HL-60 (cell line): ENCODE measurements around the gene SLC14A1.

Source experiments
- DNase-seq, 2 experiments: peaks; one replicate each; pipeline ENCODE4 v3.0.0-alpha.2; 2010 to 2020; ENCODE audit warnings: low read depth in 1 of 2, low spot score in 1 of 2
- H3K27ac ChIP-seq: fragments of 250-450 bp; sonication (Bioruptor Pico); replicated peaks from 2 replicates; pipeline ENCODE4 v1.5.1; 2020; ENCODE audit warnings: mild to moderate bottlenecking, moderate library complexity
- H3K27me3 ChIP-seq: fragments of 250-450 bp; sonication (Bioruptor Pico); 2 replicates; pipeline ENCODE4 v1.5.1; 2021; ENCODE audit warnings: mild to moderate bottlenecking, moderate library complexity; ENCODE audit not compliant: insufficient read depth, poor library complexity, severe bottlenecking
- H3K4me3 ChIP-seq: replicated peaks from 2 replicates; pipeline ENCODE4 v1.5.1; 2011; ENCODE audit warnings: mild to moderate bottlenecking, control low read depth, low read length; ENCODE audit not compliant: insufficient read depth
- CTCF ChIP-seq: IDR thresholded peaks from one replicate; pipeline ENCODE4 v1.5.1; 2011; ENCODE audit warnings: low read length, control low read depth, inconsistent platforms; ENCODE audit not compliant: insufficient read depth
- GABPA ChIP-seq: IDR thresholded peaks from 2 replicates; pipeline ENCODE4 v1.6.1; 2012; ENCODE audit warnings: low read depth
- POLR2AphosphoS5 ChIP-seq: IDR thresholded peaks from 2 replicates; pipeline ENCODE4 v1.6.1; 2012; ENCODE audit warnings: low read depth
- SPI1 ChIP-seq: IDR thresholded peaks from 2 replicates; pipeline ENCODE4 v1.6.1; 2012; ENCODE audit warnings: low read depth, mild to moderate bottlenecking, borderline replicate concordance
- TF ChIP-seq, protein P1 (sequence below): IDR thresholded peaks from 2 replicates; pipeline ENCODE4 v1.6.1; 2012; ENCODE audit warnings: low read depth; ENCODE audit not compliant: insufficient replicate concordance

The SLC14A1 gene

DNA sequence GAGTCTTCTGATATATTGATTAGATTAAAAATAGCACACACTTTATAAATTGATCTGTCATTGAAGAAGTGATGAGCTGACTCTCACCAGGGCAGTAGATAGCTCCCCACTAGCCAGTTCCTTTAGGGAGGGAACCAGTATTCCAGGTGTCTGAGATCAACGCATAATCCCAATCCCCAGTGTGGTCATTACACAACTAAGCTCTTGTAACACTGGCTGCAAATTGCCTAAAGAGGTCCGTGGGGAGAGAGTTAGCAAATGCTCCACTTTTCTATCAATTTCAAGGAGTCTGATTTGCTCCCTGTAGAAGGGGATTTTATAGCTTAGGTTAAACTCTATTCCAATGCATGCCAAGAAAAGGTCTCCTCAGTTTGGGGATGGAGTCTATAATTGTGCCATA is 7.7 kb downstream of the SLC14A1 start:
- H3K27ac ChIP-seq: no peak overlapping the region
- H3K4me3 ChIP-seq: no peak overlapping the region
- TF ChIP-seq, protein P1, sequence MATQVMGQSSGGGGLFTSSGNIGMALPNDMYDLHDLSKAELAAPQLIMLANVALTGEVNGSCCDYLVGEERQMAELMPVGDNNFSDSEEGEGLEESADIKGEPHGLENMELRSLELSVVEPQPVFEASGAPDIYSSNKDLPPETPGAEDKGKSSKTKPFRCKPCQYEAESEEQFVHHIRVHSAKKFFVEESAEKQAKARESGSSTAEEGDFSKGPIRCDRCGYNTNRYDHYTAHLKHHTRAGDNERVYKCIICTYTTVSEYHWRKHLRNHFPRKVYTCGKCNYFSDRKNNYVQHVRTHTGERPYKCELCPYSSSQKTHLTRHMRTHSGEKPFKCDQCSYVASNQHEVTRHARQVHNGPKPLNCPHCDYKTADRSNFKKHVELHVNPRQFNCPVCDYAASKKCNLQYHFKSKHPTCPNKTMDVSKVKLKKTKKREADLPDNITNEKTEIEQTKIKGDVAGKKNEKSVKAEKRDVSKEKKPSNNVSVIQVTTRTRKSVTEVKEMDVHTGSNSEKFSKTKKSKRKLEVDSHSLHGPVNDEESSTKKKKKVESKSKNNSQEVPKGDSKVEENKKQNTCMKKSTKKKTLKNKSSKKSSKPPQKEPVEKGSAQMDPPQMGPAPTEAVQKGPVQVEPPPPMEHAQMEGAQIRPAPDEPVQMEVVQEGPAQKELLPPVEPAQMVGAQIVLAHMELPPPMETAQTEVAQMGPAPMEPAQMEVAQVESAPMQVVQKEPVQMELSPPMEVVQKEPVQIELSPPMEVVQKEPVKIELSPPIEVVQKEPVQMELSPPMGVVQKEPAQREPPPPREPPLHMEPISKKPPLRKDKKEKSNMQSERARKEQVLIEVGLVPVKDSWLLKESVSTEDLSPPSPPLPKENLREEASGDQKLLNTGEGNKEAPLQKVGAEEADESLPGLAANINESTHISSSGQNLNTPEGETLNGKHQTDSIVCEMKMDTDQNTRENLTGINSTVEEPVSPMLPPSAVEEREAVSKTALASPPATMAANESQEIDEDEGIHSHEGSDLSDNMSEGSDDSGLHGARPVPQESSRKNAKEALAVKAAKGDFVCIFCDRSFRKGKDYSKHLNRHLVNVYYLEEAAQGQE: no peak
- TF ChIP-seq GABPA (no peak), SPI1 (no peak)
- DNase-seq: no peak
- no peaks in the 10 kb centered on the region for H3K27me3 ChIP-seq

DNA sequence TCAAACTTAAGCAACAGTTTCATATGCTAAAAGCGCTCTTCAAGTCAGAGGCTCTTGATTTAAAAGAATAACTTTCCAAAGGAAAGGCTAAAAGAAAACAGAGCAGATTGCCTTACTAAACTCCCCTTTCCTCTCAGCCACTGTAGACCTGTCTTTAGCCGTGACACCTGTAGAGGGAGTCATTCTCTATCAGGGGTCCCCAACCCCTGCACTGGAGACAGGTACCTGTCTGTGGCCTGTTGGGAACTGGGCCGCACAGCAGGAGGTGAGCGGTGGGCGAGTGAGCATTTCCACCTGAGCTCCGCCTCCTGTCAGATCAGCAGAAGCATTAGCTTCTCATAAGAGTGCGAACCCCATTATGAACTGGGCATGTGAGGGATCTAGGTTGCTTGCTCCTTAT is 9.6 kb downstream of the SLC14A1 start:
- DNase-seq: no peak
- H3K27ac ChIP-seq: no peak overlapping the region
- no peaks in the 10 kb centered on the region for H3K27me3 ChIP-seq
- TF ChIP-seq CTCF (no peak), SPI1 (no peak), POLR2AphosphoS5 (no peak), GABPA (no peak)
- TF ChIP-seq, protein P1: no peak
- H3K4me3 ChIP-seq: no peak overlapping the region

DNA sequence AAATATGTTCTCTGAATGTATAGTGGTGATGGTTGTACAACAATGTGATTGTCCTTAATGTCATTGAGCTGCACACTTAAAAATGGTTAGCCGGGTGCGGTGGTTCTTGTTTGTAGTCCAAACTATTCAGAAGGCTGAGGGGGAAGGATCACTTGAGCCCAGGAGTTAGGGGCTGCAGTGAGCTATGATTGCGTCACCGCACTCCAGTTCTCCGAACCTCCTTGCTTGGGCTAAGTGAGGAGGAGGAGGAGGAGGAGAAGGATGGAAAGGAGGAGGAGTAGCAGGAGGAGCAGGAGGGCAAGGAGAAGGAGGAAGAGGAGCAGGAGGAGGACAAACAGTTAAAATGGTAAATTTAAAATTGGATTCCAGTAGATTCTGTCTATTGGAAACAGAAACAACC is 10.5 kb downstream of the SLC14A1 start:
- DNase-seq: no peak
- Histone ChIP-seq H3K4me3 (no peak overlapping the region), H3K27ac (no peak overlapping the region), H3K27me3 (no peaks in the 10 kb centered on the region)
- TF ChIP-seq SPI1: no peak
- no peak for TF ChIP-seq POLR2AphosphoS5
- no peak for TF ChIP-seq GABPA
- no peak for TF ChIP-seq CTCF
- TF ChIP-seq, protein P1: no peak

DNA sequence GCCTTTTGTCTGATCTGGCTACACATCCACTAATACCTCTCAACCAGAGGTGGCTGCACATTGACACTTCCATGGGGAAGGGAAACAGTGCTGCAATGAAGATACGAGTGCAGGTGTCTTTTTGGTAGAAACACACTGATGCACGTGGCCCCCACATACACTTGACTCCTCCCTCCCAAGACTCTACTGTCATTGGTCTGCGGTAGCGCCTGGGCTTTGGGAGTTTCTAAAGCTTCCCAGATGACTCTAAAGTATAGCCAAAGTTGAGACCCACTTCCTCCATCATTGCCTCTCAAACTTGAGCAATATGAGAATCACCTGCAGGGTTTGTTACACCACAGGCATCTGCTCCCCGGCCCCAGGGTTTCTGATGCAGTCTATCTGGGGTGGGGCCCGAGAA is 11.0 kb downstream of the SLC14A1 start:
- H3K27ac ChIP-seq: no peak overlapping the region
- H3K4me3 ChIP-seq: no peak overlapping the region
- no peak for DNase-seq
- TF ChIP-seq CTCF: no peak
- H3K27me3 ChIP-seq: no peaks in the 10 kb centered on the region
